CD4-positive, alpha-beta T cell treated with Interleukin-2 at 100 ng/mL for 4 hours (primary cell): ENCODE measurements around the gene CALD1.

Source experiments
- DNase-seq: peaks from one replicate; pipeline ENCODE4 v3.0.0-alpha.2; 2020; ENCODE audit warnings: low spot score

The CALD1 gene

GRCh38 chr7:134764365-134764764, 15.1 kb upstream of the CALD1 start:
- DNase-seq, result no peak

GRCh38 chr7:134766779-134767519, 12.5 kb upstream of the CALD1 start:
- DNase-seq, result no peak

GRCh38 chr7:134767520-134768168, 11.8 kb upstream of the CALD1 start:
- DNase-seq, result no peak

- no peak for DNase-seq
Observed at GRCh38 chr7:134768243-134768642, 11.2 kb upstream of the CALD1 start.

- DNase-seq, result no peak
Observed at GRCh38 chr7:134770676-134771075, 8.8 kb upstream of the CALD1 start.

GRCh38 chr7:134771111-134771510, 8.3 kb upstream of the CALD1 start:
- no peak for DNase-seq

GRCh38 chr7:134771889-134772288, 7.5 kb upstream of the CALD1 start:
- no peak for DNase-seq

GRCh38 chr7:134772401-134772800, 7.0 kb upstream of the CALD1 start:
- DNase-seq, result no peak

- no peak for DNase-seq
Observed at GRCh38 chr7:134773164-134773563, 6.3 kb upstream of the CALD1 start.

- DNase-seq, result no peak
Observed at GRCh38 chr7:134774119-134774518, 5.3 kb upstream of the CALD1 start.

GRCh38 chr7:134777470-134777869, 2.0 kb upstream of the CALD1 start:
- no peak for DNase-seq

GRCh38 chr7:134777908-134778580, 1.4 kb upstream of the CALD1 start:
- DNase-seq, result no peak

- no peak for DNase-seq
Observed at GRCh38 chr7:134779741-134780065, 269 bp downstream of the CALD1 start.

GRCh38 chr7:134780166-134780828, 863 bp downstream of the CALD1 start:
- no peak for DNase-seq

GRCh38 chr7:134781171-134781570, 1.7 kb downstream of the CALD1 start:
- DNase-seq, result no peak

- no peak for DNase-seq
Observed at GRCh38 chr7:134782121-134782623, 2.7 kb downstream of the CALD1 start.

- DNase-seq, result no peak
Observed at GRCh38 chr7:134783294-134784069, 4.0 kb downstream of the CALD1 start.

GRCh38 chr7:134784251-134785049, 5.0 kb downstream of the CALD1 start:
- DNase-seq, result no peak

GRCh38 chr7:134785842-134786241, 6.4 kb downstream of the CALD1 start:
- no peak for DNase-seq

- no peak for DNase-seq
Observed at GRCh38 chr7:134787064-134787463, 7.6 kb downstream of the CALD1 start.

GRCh38 chr7:134787720-134788119, 8.3 kb downstream of the CALD1 start:
- DNase-seq, result no peak
